Heart left ventricle (tissue), 16 donors: Measurements from ENCODE around the gene TMEM107. TPM values are rescaled to one million over a fixed set of nuclear protein-coding genes. Genes with fewer than 3 reads are reported as not detected.

Experiments
- ATAC-seq, 4 donors: fragments of 200-7000 bp; cut with Tn5 transposase; one replicate each; pipeline ENCODE4 v1.9.1; 2020 to 2022; ENCODE audit warnings: moderate library complexity in 4 of 4, mild to moderate bottlenecking in 3 of 4, moderate number of reproducible peaks in 1 of 4
- DNase-seq, 5 donors: peaks; one replicate each; pipeline ENCODE4 v3.0.0-alpha.2; 2020
- H3K27ac ChIP-seq, 12 donors: fragments of 200-600 bp; sonication (generic) in 4 of 12; one replicate each; pipeline versions ENCODE4 v1.5.0 to v1.8.0; 2016 to 2022; ENCODE audit warnings: mild to moderate bottlenecking in 2 of 12
- H3K27me3 ChIP-seq, 9 donors: fragments of 200-600 bp; sonication (generic) in 2 of 9; one replicate each; pipeline versions ENCODE4 v1.5.1 to v1.8.0; 2016 to 2022; ENCODE audit warnings: mild to moderate bottlenecking in 3 of 9
- H3K36me3 ChIP-seq, 9 donors: fragments of 200-600 bp; sonication (generic) in 2 of 9; one replicate each; pipeline versions ENCODE4 v1.5.0 to v1.8.0; 2018 to 2022; ENCODE audit warnings: mild to moderate bottlenecking in 2 of 9
- H3K4me1 ChIP-seq, 12 donors: fragments of 200-600 bp; sonication (generic) in 4 of 12; one replicate each; pipeline versions ENCODE4 v1.5.0 to v1.8.0; 2016 to 2022; ENCODE audit warnings: mild to moderate bottlenecking in 3 of 12
- H3K4me3 ChIP-seq, 12 donors: fragments of 200-600 bp; sonication (generic) in 4 of 12; one replicate each; pipeline versions ENCODE4 v1.5.0 to v1.8.0; 2017 to 2022; ENCODE audit warnings: mild to moderate bottlenecking in 9 of 12, moderate library complexity in 4 of 12
- H3K9me3 ChIP-seq, 12 donors: fragments of 200-600 bp; sonication (generic) in 4 of 12; one replicate each; pipeline versions ENCODE4 v1.5.0 to v1.8.0; 2016 to 2022; ENCODE audit warnings: mild to moderate bottlenecking in 1 of 12
- CTCF ChIP-seq, 12 donors: fragments of 200-600 bp; sonication (generic) in 4 of 12; IDR thresholded peaks; one replicate each; pipeline versions ENCODE4 v1.5.0 to v1.8.0; 2018 to 2022; ENCODE audit warnings: antibody characterized with exemption in 12 of 12, mild to moderate bottlenecking in 5 of 12
- POLR2A ChIP-seq, 2 donors: fragments of 450-650 bp; IDR thresholded peaks; one replicate each; pipeline ENCODE4 v1.6.1; 2017; ENCODE audit warnings: antibody characterized with exemption in 2 of 2, mild to moderate bottlenecking in 2 of 2, moderate library complexity in 2 of 2
- WGBS, 4 donors: extraction: QIAGEN DNeasy Blood & Tissue Kit in 2 of 4; methylation state at CpG; one replicate each; pipeline versions ENCODE4 v1.1.5 to v1.1.7; 2013 to 2018; 5-methylcytosine and 5-hydroxymethylcytosine counted together
- intact Hi-C, 10 donors: fragments of 100-400 bp; cut with DNase I; formaldehyde crosslinking; loops; one replicate each; pipeline versions ENCODE4 v1.11.1 to v1.14.2; 2022
- polyA plus RNA-seq, 2 donors: library from polyadenylated mRNA; stranded (reverse); fragments of 200-250 nt; gene quantifications; one replicate each; pipeline ENCODE4 v1.2.3, GENCODE V29; 2013
- total RNA-seq, 9 donors: library from RNA; depleted of rRNA in 2 of 9; stranded (reverse); fragments of >200 nt in 2 of 9; fragmentation: NEBNext Ultra II Directional in 3 of 9; extraction: Animal tissue kit (Norgen Biotek cat#: 25700) in 3 of 9; gene quantifications; one replicate each; pipeline versions ENCODE4 v1.1.0 to v1.2.4, GENCODE V29; 2016 to 2023
- donor health status: ischemic (EF 13 %, LVEDD 7.1; RV severe dilation, severe dysfunction).
- donor health status: healthy with polysubstance abuse.
- donor health status: DM: no; HTN: yes; CAD: no.
- donor health status: DM: no; HTN: no; CAD: no.
- donor health status: ischemic (EF 25% LVEDD 6.9; RV normal size, moderate dysfunction).
- donor health status: ischemic (EF 25% LVEDD 5.7; RV mildly dilated, moderate dysfunction).
- donor health status: healthy.
- donor health status: DM: yes; HTN: yes; CAD: no.
- donor health status: ischemic (EF 35%, LVEDD 5.7; RV mildly dilated, moderate dysfunction).
- donor health status: nonischemic (EF 11% LVEDD 7.7; RV severe dilation, severe dysfunction).
- donor health status: DM: yes; HTN: yes; CAD: no.
- donor health status: PGD.
- donor health status: ischemic (EF 29% LVEDD 5.4; RV normal size, mild dysfunction).
- donor health status: nonischemic (EF 23%, LVEDD 6.1; RV moderate dilation, normal function).

Gene TMEM107
- total and polyA plus RNA-seq, 11 donors, result 3.8 to 16.4 (median 8.4) TPM

DNA sequence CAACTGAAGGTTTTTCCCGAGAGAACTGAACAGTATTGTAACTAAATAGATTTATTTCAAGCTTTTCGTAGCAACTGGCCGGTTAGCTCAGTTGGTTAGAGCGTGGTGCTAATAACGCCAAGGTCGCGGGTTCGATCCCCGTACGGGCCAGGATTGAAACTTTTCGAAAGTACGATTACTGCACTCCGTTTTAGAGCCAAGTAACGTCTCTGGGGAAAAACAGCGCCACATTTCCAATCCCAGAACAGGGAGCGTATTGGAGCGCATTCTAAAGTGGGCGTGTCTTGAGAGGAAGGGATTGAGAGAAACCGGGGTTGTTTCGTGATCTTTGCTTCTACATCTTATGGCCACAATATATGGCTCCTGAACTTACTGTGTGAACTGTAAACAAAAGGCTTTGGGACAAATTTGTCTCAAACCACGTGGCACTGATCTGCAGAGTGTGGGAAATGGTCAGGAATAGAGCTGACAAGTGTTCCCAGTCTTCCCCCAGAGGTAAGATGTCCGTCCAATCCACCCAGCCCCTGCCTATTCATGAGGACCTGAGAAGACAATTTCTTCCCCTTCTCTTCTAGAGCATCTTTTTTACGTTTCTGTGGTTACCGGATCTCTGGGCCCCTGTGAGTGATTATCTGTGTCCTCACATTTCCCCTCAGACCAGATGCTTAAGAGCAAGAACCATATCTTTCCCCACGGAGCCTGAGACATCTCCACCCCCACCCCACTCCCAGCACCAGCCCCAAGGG lies 11.5 kb upstream of the TMEM107 start:
- no peaks in the 10 kb centered on the region for H3K9me3 ChIP-seq
- H3K27ac ChIP-seq, result peak overlapping the region; percentile 49 to 99 (median 96)
- TF ChIP-seq POLR2A (IDR thresholded peaks at IDR 0.05) (peak in 1 of 2 donors; percentile 43), CTCF (IDR thresholded peaks at IDR 0.05) (peak in 1 of 12 donors; percentile 12)
- ATAC-seq (peak; percentile 28 to 65 (median 49)), DNase-seq (peak; percentile 91 to 92 (median 92))
- intact Hi-C loops, result loop anchor here (1.0 to 10.0 kb wide), 13 partner anchors 31 to 110 kb away; partner anchors contain the start of genes CTC1 (in 3 of the 10), PFAS (in 3 of the 10), ALOXE3 (in 1 of the 10) and HES7 (in 1 of the 10)
- H3K36me3 ChIP-seq, result no peaks in the 10 kb centered on the region
- no peaks in the 10 kb centered on the region for H3K27me3 ChIP-seq
- H3K4me1 ChIP-seq, result peaks cover 6 to 51% (median 32%) of the 10 kb centered on the region in 12 donors
- 1 to 2% (median 1%) methylated on average over 25 of the region's 25 CpGs for WGBS, 4 donors
- peak overlapping the region; percentile 19 to 96 (median 82) for H3K4me3 ChIP-seq

DNA sequence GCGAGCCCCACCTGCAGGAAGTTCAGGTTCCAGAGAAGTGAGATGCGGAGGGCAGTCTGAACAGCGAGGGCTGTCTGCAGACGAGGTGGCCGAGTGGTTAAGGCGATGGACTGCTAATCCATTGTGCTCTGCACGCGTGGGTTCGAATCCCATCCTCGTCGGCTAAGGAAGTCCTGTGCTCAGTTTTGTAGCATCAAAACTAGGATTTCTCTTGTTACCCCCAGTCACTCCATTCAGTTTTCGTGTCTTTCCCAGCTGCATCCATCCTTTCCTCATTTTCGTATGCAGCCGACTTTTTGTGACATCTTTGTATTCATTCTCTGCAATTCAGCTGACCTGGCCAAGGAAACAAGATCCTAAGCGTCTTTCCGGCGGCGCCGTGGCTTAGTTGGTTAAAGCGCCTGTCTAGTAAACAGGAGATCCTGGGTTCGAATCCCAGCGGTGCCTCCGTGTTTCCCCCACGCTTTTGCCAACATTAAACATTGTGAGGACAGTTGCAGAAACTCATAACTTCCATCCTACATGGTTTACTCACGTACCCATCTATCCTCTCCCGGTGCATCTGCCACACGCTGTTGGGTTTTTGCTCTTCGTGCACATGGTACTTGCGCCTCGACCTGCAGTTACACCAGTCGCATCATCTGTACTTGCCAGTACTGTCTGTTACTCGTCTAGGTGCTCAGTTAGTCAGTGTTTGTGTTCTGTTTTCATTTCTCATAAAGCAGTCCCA lies 10.8 kb upstream of the TMEM107 start:
- peaks cover 6 to 43% (median 30%) of the 10 kb centered on the region in 12 donors for H3K4me1 ChIP-seq
- H3K4me3 ChIP-seq, result peak overlapping the region; percentile 61 to 96 (median 82)
- H3K27ac ChIP-seq, result peak overlapping the region; percentile 49 to 99 (median 96)
- no peaks in the 10 kb centered on the region for H3K9me3 ChIP-seq
- WGBS, 4 donors, result 0 to 1% (median 1%) methylated on average over 32 of the region's 32 CpGs
- intact Hi-C loops, result loop anchor here (1.0 to 10.0 kb wide), 15 partner anchors 30 to 110 kb away; partner anchors contain the start of genes CTC1 (in 3 of the 10), PFAS (in 3 of the 10), ALOXE3 (in 1 of the 10) and HES7 (in 1 of the 10)
- no peaks in the 10 kb centered on the region for H3K36me3 ChIP-seq
- H3K27me3 ChIP-seq, result no peaks in the 10 kb centered on the region
- DNase-seq (peak; percentile 92 to 95 (median 93)), ATAC-seq (peak; percentile 57 to 83 (median 72))
- peak in 1 of 2 donors; percentile 9 for TF ChIP-seq POLR2A (IDR thresholded peaks at IDR 0.05)
- TF ChIP-seq CTCF (IDR thresholded peaks at IDR 0.05), result peak in 8 of 12 donors; percentile 3 to 67 (median 46)

GRCh38 chr17:8186446-8186786 lies 10.2 kb upstream of the TMEM107 start:
- WGBS, 4 donors, result 0 to 1% (median 0%) methylated on average over 12 to 23 of the region's 23 CpGs

More at GRCh38 chr17:8186446-8186786, 10.2 kb upstream of the TMEM107 start:
- Histone ChIP-seq H3K27ac (peak overlapping the region; percentile 49 to 99 (median 96)), H3K27me3 (no peaks in the 10 kb centered on the region), H3K36me3 (no peaks in the 10 kb centered on the region), H3K4me1 (peaks cover 3 to 38% (median 26%) of the 10 kb centered on the region in 12 donors), H3K9me3 (no peaks in the 10 kb centered on the region), H3K4me3 (peak overlapping the region; percentile 61 to 96 (median 82))
- intact Hi-C loops, result loop anchor here (1.0 to 10.0 kb wide), 14 partner anchors 30 to 111 kb away; partner anchors contain the start of genes CTC1 (in 3 of the 10), PFAS (in 3 of the 10), ALOXE3 (in 1 of the 10) and HES7 (in 1 of the 10)
- TF ChIP-seq CTCF (IDR thresholded peaks at IDR 0.05), result peak in 3 of 12 donors; percentile 18 to 51 (median 42)
- TF ChIP-seq POLR2A (IDR thresholded peaks at IDR 0.05), result no peak
- ATAC-seq (no peak), DNase-seq (no peak)
